HG02852 (cell line): ENCODE data around the gene DDX19B.
"Not testable (repeated sequence)": the region's sequence is repeated elsewhere in the genome, so short reads cannot be mapped to it uniquely, and the experiment has no call there.

Experiments used
- ATAC-seq: cut with Tn5 transposase; IDR thresholded peaks from one replicate; pipeline ENCODE4 v1.9.1; 2021; ENCODE audit warnings: mild to moderate bottlenecking, moderate library complexity; ENCODE audit not compliant: unreplicated experiment

Gene DDX19B

GRCh38 chr16:70348991-70349390 is 50.0 kb downstream of the DDX19B start:
- ATAC-seq, result no peak

- ATAC-seq, result no peak
Observed at GRCh38 chr16:70349783-70350182, 50.8 kb downstream of the DDX19B start.

GRCh38 chr16:70359552-70359951 is 60.6 kb downstream of the DDX19B start:
- ATAC-seq, result no peak

- no peak for ATAC-seq
Observed at GRCh38 chr16:70364399-70364798, 65.4 kb downstream of the DDX19B start.

- ATAC-seq, result not testable (repeated sequence)
Observed at GRCh38 chr16:70370145-70370544, 71.2 kb downstream of the DDX19B start.

- no peak for ATAC-seq
Observed at GRCh38 chr16:70370924-70371323, 71.9 kb downstream of the DDX19B start.

GRCh38 chr16:70372921-70373728 is 74.1 kb downstream of the DDX19B start:
- ATAC-seq, result no peak

GRCh38 chr16:70374213-70374612 is 75.2 kb downstream of the DDX19B start:
- ATAC-seq, result no peak

- no peak for ATAC-seq
Observed at GRCh38 chr16:70375636-70376611, 76.9 kb downstream of the DDX19B start.

GRCh38 chr16:70377782-70378181 is 78.8 kb downstream of the DDX19B start:
- no peak for ATAC-seq

- ATAC-seq, result no peak
Observed at GRCh38 chr16:70378869-70379493, 80.0 kb downstream of the DDX19B start.

- peak; percentile 12 for ATAC-seq
Observed at GRCh38 chr16:70380248-70380918, 81.4 kb downstream of the DDX19B start.

- ATAC-seq, result peak; percentile 90
Observed at GRCh38 chr16:70380919-70381603, 82.1 kb downstream of the DDX19B start.

GRCh38 chr16:70381604-70382342 is 82.8 kb downstream of the DDX19B start:
- ATAC-seq, result no peak

- no peak for ATAC-seq
Observed at GRCh38 chr16:70383421-70383960, 84.5 kb downstream of the DDX19B start.
